A549 (cell line): Measurements from ENCODE around the gene SPECC1L. TPM values are rescaled to one million over a fixed set of nuclear protein-coding genes. Genes with fewer than 3 reads are reported as not detected.

Experiments
- ATAC-seq, 2 experiments: fragments of 200-7000 bp in 1 of 2; fragments of >200 bp in 1 of 2; cut with Nextera tagmentation in 1 of 2; cut with Tn5 transposase in 1 of 2; 3 replicates each; pipeline versions ENCODE4 v1.8.0 to v1.9.1; 2018 to 2020; ENCODE audit warnings: mild to moderate bottlenecking in 1 of 2, moderate library complexity in 1 of 2
- CTCF ChIA-PET: fragments of 300-600 bp; sonication (Branson Sonifier 250); formaldehyde crosslinking; extraction: SDS; loops from one replicate; lab custom pipeline; 2021; ENCODE audit warnings: antibody characterized with exemption, inconsistent platforms; lab: Yijun Ruan, JAX
- POLR2A ChIA-PET: fragments of 350-600 bp; formaldehyde crosslinking; extraction: SDS; loops from one replicate; lab custom pipeline; 2021; ENCODE audit warnings: antibody characterized with exemption, inconsistent platforms; lab: Yijun Ruan, JAX
- DNase-seq, 2 experiments: peaks; one replicate each; pipeline versions ENCODE4 v3.0.0 to v3.0.0-alpha.2; 2011 to 2016; ENCODE audit warnings: low read depth in 1 of 2, low spot score in 1 of 2
- FAIRE-seq: peaks from 2 replicates; lab custom pipeline; 2011; peaks lifted over from hg19 to GRCh38; lab: Jason Lieb, UNC
- H3K27ac ChIP-seq, 2 experiments: fragments of >200 bp; sonication (Bioruptor Twin); formaldehyde crosslinking; 3 replicates each; pipeline ENCODE4 v1.5.1; 2016 to 2017
- H3K4me1 ChIP-seq: fragments of >200 bp; sonication (Bioruptor Twin); formaldehyde crosslinking; 3 replicates; pipeline ENCODE4 v1.6.1; 2016
- H3K4me2 ChIP-seq: fragments of >200 bp; sonication (Bioruptor Twin); formaldehyde crosslinking; 3 replicates; pipeline ENCODE4 v1.6.1; 2016
- H3K4me3 ChIP-seq: fragments of >200 bp; sonication (Bioruptor Twin); formaldehyde crosslinking; 3 replicates; pipeline ENCODE4 v1.5.1; 2016
- H3K9me3 ChIP-seq: fragments of >200 bp; sonication (Bioruptor Twin); formaldehyde crosslinking; 3 replicates; pipeline ENCODE4 v1.6.1; 2016
- BHLHE40 ChIP-seq: IDR thresholded peaks from 2 replicates; pipeline ENCODE4 v1.6.1; 2012; ENCODE audit warnings: low read depth, low read length, inconsistent platforms
- CBX8 ChIP-seq: fragments of 200-600 bp; sonication (generic); IDR thresholded peaks from 2 replicates; pipeline ENCODE4 v1.6.1; 2016
- CHD4 ChIP-seq: fragments of 200-600 bp; sonication (generic); IDR thresholded peaks from 2 replicates; pipeline ENCODE4 v1.6.1; 2016; ENCODE audit warnings: antibody characterized with exemption, mild to moderate bottlenecking, borderline replicate concordance
- EHF ChIP-seq: fragments of 250-450 bp; sonication (Bioruptor Pico); IDR thresholded peaks from 2 replicates; pipeline ENCODE4 v1.5.0; 2020; ENCODE audit warnings: mild to moderate bottlenecking
- ESRRA ChIP-seq: fragments of 150-350 bp; IDR thresholded peaks from 2 replicates; pipeline ENCODE4 v1.6.1; 2014; ENCODE audit warnings: mild to moderate bottlenecking, low read length, borderline replicate concordance
- FOSB ChIP-seq: fragments of 250-450 bp; sonication (Bioruptor Pico); IDR thresholded peaks from 2 replicates; pipeline ENCODE4 v1.5.0; 2020; ENCODE audit warnings: mild to moderate bottlenecking, moderate library complexity
- FOSL2 ChIP-seq, 2 experiments: fragments of 450-650 bp in 1 of 2; fragments of >200 bp in 1 of 2; sonication (Bioruptor Twin) in 1 of 2; formaldehyde crosslinking; IDR thresholded peaks; 2 replicates each; pipeline versions ENCODE4 v1.5.0 to v1.6.1; 2016 to 2020; ENCODE audit warnings: mild to moderate bottlenecking in 1 of 2, moderate library complexity in 1 of 2
- FOXS1 ChIP-seq: fragments of 250-450 bp; sonication (Bioruptor Pico); IDR thresholded peaks from 2 replicates; pipeline ENCODE4 v1.5.0; 2020; ENCODE audit warnings: mild to moderate bottlenecking, moderate library complexity
- HOXB13 ChIP-seq: fragments of 250-450 bp; sonication (Bioruptor Pico); IDR thresholded peaks from 2 replicates; pipeline ENCODE4 v1.5.0; 2020; ENCODE audit warnings: low read depth, mild to moderate bottlenecking, moderate library complexity
- KDM5A ChIP-seq: fragments of 200-600 bp; sonication (generic); IDR thresholded peaks from 2 replicates; pipeline ENCODE4 v1.6.1; 2016; ENCODE audit warnings: antibody characterized with exemption, mild to moderate bottlenecking
- MAFK ChIP-seq: fragments of 450-650 bp; IDR thresholded peaks from 2 replicates; pipeline ENCODE4 v1.6.1; 2014; ENCODE audit not compliant: partially characterized antibody
- MYC ChIP-seq: IDR thresholded peaks from 2 replicates; pipeline ENCODE4 v1.6.1; 2012; ENCODE audit warnings: mild to moderate bottlenecking, inconsistent platforms, low read length, improper control_type of control experiment, borderline replicate concordance
- NFE2L2 ChIP-seq: fragments of 150-350 bp; conservative IDR thresholded peaks from 2 replicates; pipeline ENCODE4 v1.6.1; 2014; ENCODE audit warnings: low read length
- POLR2A ChIP-seq: IDR thresholded peaks from 2 replicates; pipeline ENCODE4 v1.6.1; 2012; ENCODE audit warnings: mild to moderate bottlenecking, low read length
- RARB ChIP-seq: fragments of 250-450 bp; sonication (Bioruptor Pico); IDR thresholded peaks from 2 replicates; pipeline ENCODE4 v1.8.0; 2021; ENCODE audit warnings: mild to moderate bottlenecking, moderate library complexity
- SMC3 ChIP-seq: fragments of >200 bp; sonication (Bioruptor Twin); formaldehyde crosslinking; IDR thresholded peaks from 3 replicates; pipeline ENCODE4 v1.6.1; 2018; ENCODE audit warnings: inconsistent platforms
- TFCP2L1 ChIP-seq: fragments of 250-450 bp; sonication (Bioruptor Pico); IDR thresholded peaks from 2 replicates; pipeline ENCODE4 v1.5.0; 2021; ENCODE audit warnings: mild to moderate bottlenecking
- ZSCAN20 ChIP-seq: fragments of 250-450 bp; sonication (Bioruptor Pico); IDR thresholded peaks from 2 replicates; pipeline ENCODE4 v1.8.0; 2022; ENCODE audit warnings: mild to moderate bottlenecking, moderate library complexity
- WGBS: methylation state at CpG from one replicate; pipeline ENCODE4 v1.1.6; 2017; ENCODE audit errors: missing lambda C conversion rate; 5-methylcytosine and 5-hydroxymethylcytosine counted together
- polyA plus RNA-seq, 4 experiments: library from polyadenylated mRNA; depleted of rRNA in 3 of 4; stranded (reverse); fragments of >200 nt; fragmentation: RNase III in 1 of 4; extraction: RNeasy Plus Mini Kit Qiagen cat#74134 plus additional on column Dnase treatment in 1 of 4; gene quantifications; 2 replicates in 3 of 4; 3 replicates in 1 of 4; pipeline ENCODE4 v1.2.3, GENCODE V29; 2011 to 2017
- TF ChIP-seq, protein P1 (sequence below): fragments of 150-350 bp; IDR thresholded peaks from 2 replicates; pipeline ENCODE4 v1.6.1; 2014; ENCODE audit warnings: low read depth, mild to moderate bottlenecking, low read length

SPECC1L gene
- polyA plus RNA-seq, 2 of the 4 experiments (the other 2 are of a cell fraction), result 14.8 to 25.2 TPM

DNA sequence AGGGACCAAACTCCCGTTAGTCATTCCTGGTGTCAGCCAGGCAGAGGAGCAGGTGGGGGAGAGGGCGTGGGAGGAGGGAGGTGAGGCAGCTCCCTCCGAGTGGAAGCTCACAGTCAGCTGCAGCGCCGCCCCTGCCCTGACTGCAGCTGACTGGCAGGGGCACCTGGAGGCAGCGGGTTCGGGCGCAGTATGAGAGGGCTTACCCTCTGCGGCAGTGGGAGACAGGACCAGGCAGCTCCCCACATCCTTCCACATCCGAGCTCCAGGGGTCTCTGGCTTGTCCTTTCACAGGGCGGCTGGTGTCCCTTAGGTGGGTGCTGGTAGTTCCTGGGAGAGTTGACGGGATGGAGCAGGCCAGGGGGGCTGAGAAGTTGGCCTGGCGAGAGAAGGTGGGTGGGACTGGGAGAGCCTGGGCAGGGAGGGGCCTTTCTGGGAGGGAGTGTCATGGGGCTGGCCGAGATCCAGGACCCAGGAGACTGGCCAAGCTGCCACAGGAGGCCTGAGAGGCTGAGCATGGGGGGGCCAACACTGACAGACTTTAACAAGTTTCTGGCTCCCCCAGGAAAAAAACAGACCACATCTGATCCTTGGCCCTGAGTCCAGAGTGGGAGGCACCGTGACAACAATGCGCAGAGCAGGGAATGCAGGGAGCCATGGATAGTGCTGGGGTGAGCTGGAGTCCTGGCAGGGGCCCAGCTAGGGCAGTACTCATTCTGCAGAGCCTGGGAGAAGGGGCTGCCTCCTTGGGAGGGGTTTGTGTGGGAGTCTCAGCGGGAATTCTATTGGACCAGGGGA lies 161.6 kb downstream of the SPECC1L start:
- H3K9me3 ChIP-seq, result no peaks in the 10 kb centered on the region
- DNase-seq, result no peak
- H3K4me1 ChIP-seq, result no peaks in the 10 kb centered on the region
- no peak for FAIRE-seq
- WGBS, result 76% methylated on average over 8 of the region's 17 CpGs
- TF ChIP-seq MYC (no peak), POLR2A (no peak), CHD4 (no peak), FOXS1 (CRISPR knock-in tag) (no peak), EHF (no peak)
- H3K4me2 ChIP-seq, result no peak overlapping the region
- H3K4me3 ChIP-seq, result no peak overlapping the region
- no peak for ATAC-seq
- CTCF ChIA-PET, result interaction anchor here (1.4 to 3.9 kb wide), 3 partner anchors 9 to 90 kb away, joined by 7 to 15 read pairs (median 13); no protein-coding TSS in a partner anchor
- POLR2A ChIA-PET, result no interaction called here
- no peak overlapping the region for H3K27ac ChIP-seq

DNA sequence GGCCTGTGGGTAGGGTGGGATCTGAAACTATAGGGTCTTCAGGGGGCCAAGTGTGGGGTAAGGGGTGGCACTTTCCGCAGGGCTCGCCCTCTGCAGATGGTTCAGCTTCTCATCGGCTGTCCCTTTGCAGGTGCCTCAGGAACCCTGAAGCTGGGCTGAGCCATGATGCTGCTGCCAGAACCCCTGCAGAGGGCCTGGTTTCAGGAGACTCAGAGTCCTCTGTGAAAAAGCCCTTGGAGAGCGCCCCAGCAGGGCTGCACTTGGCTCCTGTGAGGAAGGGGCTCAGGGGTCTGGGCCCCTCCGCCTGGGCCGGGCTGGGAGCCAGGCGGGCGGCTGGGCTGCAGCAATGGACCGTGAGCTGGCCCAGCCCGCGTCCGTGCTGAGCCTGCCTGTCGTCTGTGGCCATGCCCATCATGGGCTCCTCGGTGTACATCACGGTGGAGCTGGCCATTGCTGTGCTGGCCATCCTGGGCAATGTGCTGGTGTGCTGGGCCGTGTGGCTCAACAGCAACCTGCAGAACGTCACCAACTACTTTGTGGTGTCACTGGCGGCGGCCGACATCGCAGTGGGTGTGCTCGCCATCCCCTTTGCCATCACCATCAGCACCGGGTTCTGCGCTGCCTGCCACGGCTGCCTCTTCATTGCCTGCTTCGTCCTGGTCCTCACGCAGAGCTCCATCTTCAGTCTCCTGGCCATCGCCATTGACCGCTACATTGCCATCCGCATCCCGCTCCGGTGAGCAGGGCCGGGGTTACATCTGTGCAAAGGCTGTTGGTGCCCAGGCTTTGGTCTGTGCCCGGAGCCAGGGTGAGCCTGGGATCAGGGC lies 162.6 kb downstream of the SPECC1L start:
- no peak for ATAC-seq
- POLR2A ChIA-PET, result no interaction called here
- TF ChIP-seq BHLHE40, result no peak
- TF ChIP-seq NFE2L2, result no peak
- TF ChIP-seq FOSL2 (IDR thresholded peaks at IDR 0.05), result no peak
- no peak for TF ChIP-seq FOSL2 (CRISPR knock-in tag; IDR thresholded peaks at IDR 0.05)
- TF ChIP-seq, all 56 proteins: peak for 0
- Histone ChIP-seq H3K27ac (no peak overlapping the region), H3K4me3 (no peak overlapping the region), H3K4me2 (no peak overlapping the region), H3K9me3 (no peaks in the 10 kb centered on the region), H3K4me1 (no peaks in the 10 kb centered on the region)
- WGBS, result 94% methylated on average over 24 of the region's 34 CpGs
- DNase-seq (no peak), FAIRE-seq (no peak)
- CTCF ChIA-PET, result interaction anchor here (1.2 to 3.9 kb wide), 4 partner anchors 10 to 89 kb away, joined by 3 to 15 read pairs (median 10); no protein-coding TSS in a partner anchor

DNA sequence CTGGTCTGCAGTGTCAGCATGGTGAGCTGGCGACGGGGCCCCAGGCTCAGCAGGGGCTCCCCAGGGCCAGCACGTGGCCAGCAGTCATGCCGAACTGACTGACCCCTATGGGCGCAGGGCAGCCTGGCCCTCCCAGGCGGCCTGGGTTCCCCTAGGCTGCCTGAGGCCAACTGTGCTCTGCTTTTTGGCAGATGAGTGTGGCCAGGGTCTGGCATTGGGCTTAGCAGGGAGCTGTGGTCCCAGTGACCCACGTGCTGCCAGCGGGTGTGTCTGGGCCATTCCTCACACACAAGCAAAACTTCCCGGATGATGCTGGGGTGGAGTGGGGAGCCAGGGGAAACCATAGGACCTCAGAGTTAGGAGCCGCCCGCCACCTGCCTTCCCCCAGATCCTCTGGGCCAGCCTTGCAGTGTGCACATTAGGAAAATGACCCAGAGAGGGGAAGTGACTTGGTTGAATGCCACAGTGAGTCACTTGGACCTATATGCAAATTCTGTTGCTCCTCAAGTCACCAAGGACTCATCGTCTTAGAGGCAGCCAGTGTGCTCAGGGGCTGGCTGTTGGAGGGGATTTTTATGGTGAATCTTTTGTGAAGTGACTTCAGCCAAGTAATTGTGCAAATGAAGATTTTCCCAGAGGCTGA lies 163.3 kb downstream of the SPECC1L start:
- no peak overlapping the region for H3K4me3 ChIP-seq
- ChIA-PET CTCF (interaction anchor here (1.1 to 3.9 kb wide), 5 partner anchors 11 to 88 kb away, joined by 3 to 15 read pairs (median 7); no protein-coding TSS in a partner anchor), POLR2A (no interaction called here)
- H3K4me2 ChIP-seq, result no peak overlapping the region
- H3K9me3 ChIP-seq, result no peaks in the 10 kb centered on the region
- DNase-seq, result no peak
- no peak for TF ChIP-seq FOXS1 (CRISPR knock-in tag)
- no peak for TF ChIP-seq SMC3
- no peak for TF ChIP-seq BHLHE40
- no peak for TF ChIP-seq ZSCAN20 (CRISPR knock-in tag)
- no peak for TF ChIP-seq KDM5A
- TF ChIP-seq RARB, result no peak
- TF ChIP-seq MAFK, result no peak
- TF ChIP-seq FOSB, result no peak
- no peak for TF ChIP-seq ESRRA
- TF ChIP-seq CBX8, result no peak
- no peak for TF ChIP-seq HOXB13 (CRISPR knock-in tag)
- TF ChIP-seq, protein P1, sequence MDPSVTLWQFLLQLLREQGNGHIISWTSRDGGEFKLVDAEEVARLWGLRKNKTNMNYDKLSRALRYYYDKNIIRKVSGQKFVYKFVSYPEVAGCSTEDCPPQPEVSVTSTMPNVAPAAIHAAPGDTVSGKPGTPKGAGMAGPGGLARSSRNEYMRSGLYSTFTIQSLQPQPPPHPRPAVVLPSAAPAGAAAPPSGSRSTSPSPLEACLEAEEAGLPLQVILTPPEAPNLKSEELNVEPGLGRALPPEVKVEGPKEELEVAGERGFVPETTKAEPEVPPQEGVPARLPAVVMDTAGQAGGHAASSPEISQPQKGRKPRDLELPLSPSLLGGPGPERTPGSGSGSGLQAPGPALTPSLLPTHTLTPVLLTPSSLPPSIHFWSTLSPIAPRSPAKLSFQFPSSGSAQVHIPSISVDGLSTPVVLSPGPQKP, result no peak
- TF ChIP-seq TFCP2L1 (CRISPR knock-in tag), result no peak
- no peak for ATAC-seq
- H3K27ac ChIP-seq, result no peak overlapping the region
- FAIRE-seq, result no peak
- WGBS, result 78% methylated on average over 2 of the region's 12 CpGs
- H3K4me1 ChIP-seq, result no peaks in the 10 kb centered on the region
